Endothelial cell of umbilical vein (primary cell): ENCODE results near the gene USP19. TPM values are rescaled to one million over a fixed set of nuclear protein-coding genes. Genes with fewer than 3 reads are reported as not detected.

Experiments
- Bru-seq: library from RNA; stranded (reverse); fragments of 400-500 nt; gene quantifications from one replicate; lab custom pipeline; 2021; lab: Mats Ljungman, UMichigan
- BruChase-seq, 2 experiments: library from RNA; stranded (reverse); fragments of 400-500 nt; gene quantifications; one replicate each; lab custom pipeline; 2021; lab: Mats Ljungman, UMichigan
- BruUV-seq: library from RNA; stranded (reverse); fragments of 400-500 nt; replicated peaks from 2 replicates; lab custom pipeline; 2021; lab: Mats Ljungman, UMichigan
- CTCF ChIA-PET: fragments of 300-600, 350-600 bp; sonication (Branson Sonifier 250); formaldehyde crosslinking; loops from one replicate; lab custom pipeline; 2021; ENCODE audit warnings: antibody characterized with exemption, inconsistent platforms; lab: Charles Lee
- POLR2A ChIA-PET: fragments of 300-600, 350-600 bp; sonication (Branson Sonifier 250); formaldehyde crosslinking; loops from one replicate; lab custom pipeline; 2021; ENCODE audit warnings: antibody characterized with exemption, inconsistent platforms; lab: Charles Lee
- DNase-seq: peaks from one replicate; pipeline ENCODE4 v3.0.0-alpha.2; 2011; ENCODE audit warnings: low read depth, low spot score
- FAIRE-seq: peaks from 2 replicates; lab custom pipeline; 2011; peaks lifted over from hg19 to GRCh38; lab: Jason Lieb, UNC
- H2AFZ ChIP-seq: 2 replicates; pipeline ENCODE4 v1.6.0; 2012; ENCODE audit warnings: low read depth, low read length, control low read depth, inconsistent platforms
- H3K27ac ChIP-seq: 2 replicates; pipeline ENCODE4 v1.5.1; 2011; ENCODE audit warnings: low read depth, mild to moderate bottlenecking, control low read depth, low read length, moderate library complexity; ENCODE audit not compliant: insufficient read depth
- H3K27me3 ChIP-seq, 2 experiments: 2 replicates each; pipeline versions ENCODE4 v1.6.0 to v1.6.1; 2011; ENCODE audit warnings: low read length in 2 of 2, mixed read lengths in 1 of 2; ENCODE audit not compliant: control insufficient read depth in 2 of 2, insufficient read depth in 2 of 2
- H3K36me3 ChIP-seq, 2 experiments: 2 replicates in 1 of 2; 3 replicates in 1 of 2; pipeline ENCODE4 v1.5.1; 2011; ENCODE audit warnings: low read length in 2 of 2, mild to moderate bottlenecking in 1 of 2, moderate library complexity in 1 of 2; ENCODE audit not compliant: control insufficient read depth in 2 of 2, insufficient read depth in 2 of 2; ENCODE audit errors: extremely low read depth in 1 of 2
- H3K4me1 ChIP-seq: 3 replicates; pipeline ENCODE4 v1.5.1; 2011; ENCODE audit warnings: mild to moderate bottlenecking, low read length; ENCODE audit not compliant: control insufficient read depth, insufficient read depth; ENCODE audit errors: extremely low read depth
- H3K4me2 ChIP-seq: 2 replicates; pipeline ENCODE4 v1.6.1; 2011; ENCODE audit warnings: low read length, control low read depth, mixed read lengths; ENCODE audit not compliant: insufficient read depth
- H3K4me3 ChIP-seq, 3 experiments: fragments of 200-600 bp in 1 of 3; sonication (generic), shearing (Covaris generic) in 1 of 3; replicated peaks in 1 of 3; 2 replicates each; pipeline ENCODE4 v1.5.1; 2011 to 2016; ENCODE audit warnings: control low read depth in 3 of 3, low read length in 3 of 3, mild to moderate bottlenecking in 2 of 3, inconsistent platforms in 1 of 3, low read depth in 1 of 3, moderate library complexity in 1 of 3; ENCODE audit not compliant: insufficient read depth in 1 of 3
- H3K79me2 ChIP-seq: 2 replicates; pipeline ENCODE4 v1.6.0; 2012; ENCODE audit warnings: low read length, inconsistent platforms; ENCODE audit not compliant: control insufficient read depth, insufficient read depth
- H3K9ac ChIP-seq: replicated peaks from 2 replicates; pipeline ENCODE3; 2011; ENCODE audit warnings: low read length, control low read depth; ENCODE audit not compliant: insufficient read depth; ENCODE audit errors: extremely low read depth
- H3K9me1 ChIP-seq: replicated peaks from 3 replicates; pipeline ENCODE4 v1.6.0; 2011; ENCODE audit warnings: mild to moderate bottlenecking, low read length; ENCODE audit not compliant: control insufficient read depth, insufficient read depth; ENCODE audit errors: extremely low read depth
- H3K9me3 ChIP-seq: replicated peaks from 2 replicates; pipeline ENCODE4 v1.5.1; 2012; ENCODE audit warnings: low read length, inconsistent platforms; ENCODE audit not compliant: control insufficient read depth, insufficient read depth
- H4K20me1 ChIP-seq: replicated peaks from 2 replicates; pipeline ENCODE3; 2011; ENCODE audit warnings: mild to moderate bottlenecking, low read length; ENCODE audit not compliant: control insufficient read depth, insufficient read depth; ENCODE audit errors: extremely low read depth
- POLR2A ChIP-seq: IDR thresholded peaks from 2 replicates; pipeline ENCODE4 v1.6.1; 2012; ENCODE audit warnings: low read depth, mild to moderate bottlenecking, control low read depth, low read length
- POLR2AphosphoS5 ChIP-seq: IDR thresholded peaks from 2 replicates; pipeline ENCODE4 v1.6.1; 2012; ENCODE audit warnings: low read depth, mild to moderate bottlenecking, control low read depth, low read length, moderate library complexity; ENCODE audit not compliant: insufficient read depth
- dilution Hi-C: fragments of 300-500 bp; cut with MboI; formaldehyde crosslinking; loops from one replicate; pipeline ENCODE4 v1.15.0; 2019; ENCODE audit warnings: low sequenced_read_pairs; ENCODE audit not compliant: extremely low pct_ligation_motif_present
- intact Hi-C: fragments of 100-400 bp; cut with micrococcal nuclease; formaldehyde crosslinking; loops from one replicate; pipeline ENCODE4 v1.10.0; 2022
- long read RNA-seq: library from polyadenylated mRNA; stranded (forward); transcript quantifications from one replicate; pipeline ENCODE4 v2.0.0, GENCODE V29; 2021
- polyA minus RNA-seq, 3 experiments: library from RNA; depleted of rRNA, polyadenylated mRNA; stranded (reverse); fragments of >200 nt; gene quantifications; 1 replicate in 1 of 3; 2 replicates in 2 of 3; pipeline ENCODE4 v1.2.3, GENCODE V29; 2011
- polyA plus RNA-seq, 4 experiments: library from polyadenylated mRNA; depleted of rRNA in 3 of 4; stranded (reverse) in 3 of 4; unstranded in 1 of 4; fragments of >200 nt; gene quantifications; 2 replicates each; pipeline versions ENCODE4 v1.2.1 to v1.2.3, GENCODE V29; 2011 to 2012; ENCODE audit warnings: missing spikeins in 1 of 4
- total RNA-seq: library from RNA; stranded (reverse); gene quantifications from 2 replicates; pipeline ENCODE4 v1.2.3, GENCODE V29; 2021
- TF ChIP-seq, protein P1 (sequence below), 2 donors: IDR thresholded peaks; 1 replicate in 1 of 2; 2 replicates in 1 of 2; pipeline ENCODE4 v1.5.1; 2011; ENCODE audit warnings: low read length in 2 of 2, mild to moderate bottlenecking in 2 of 2, moderate library complexity in 2 of 2, control low read depth in 1 of 2, inconsistent platforms in 1 of 2, low read depth in 1 of 2; ENCODE audit not compliant: insufficient read depth in 1 of 2; ENCODE audit errors: extremely low read depth in 1 of 2

Gene USP19
- total RNA-seq = 39.1 and 42.2 TPM in 2 replicates
- 31.3 and 36.8 TPM in 2 replicates for polyA plus RNA-seq
- 23.3 and 25.3 TPM in 2 replicates for polyA plus RNA-seq (2011; cell fraction: cytosol; rRNA removed)
- polyA plus RNA-seq (2011; cell fraction: nucleus; rRNA removed) = 82.3 and 94.1 TPM in 2 replicates
- polyA plus RNA-seq (2012) = 16.8 and 22.3 TPM in 2 replicates
- polyA minus RNA-seq = 64.9 and 87.8 TPM in 2 replicates
- 46.7 TPM for polyA minus RNA-seq (2011; cell fraction: cytosol; rRNA and poly(A)+ RNA removed)
- 22.6 and 24.7 TPM in 2 replicates for polyA minus RNA-seq (2011; cell fraction: nucleus; rRNA and poly(A)+ RNA removed)
- percentile 54 among the genes with signal in this experiment for Bru-seq, nascent RNA
- BruChase-seq, experiment 1, labeled RNA remaining after a 6-hour chase = percentile 81 among the genes with signal in this experiment
- percentile 71 among the genes with signal in this experiment for BruChase-seq, experiment 2, labeled RNA remaining after a 2-hour chase
- long read RNA-seq, full-length matches to known transcripts = 2 of 58 reads
- long read RNA-seq, partial matches to known transcripts = 21 of 58 reads
- long read RNA-seq, other reads (novel, unspliced or antisense) = 35 of 58 reads

DNA sequence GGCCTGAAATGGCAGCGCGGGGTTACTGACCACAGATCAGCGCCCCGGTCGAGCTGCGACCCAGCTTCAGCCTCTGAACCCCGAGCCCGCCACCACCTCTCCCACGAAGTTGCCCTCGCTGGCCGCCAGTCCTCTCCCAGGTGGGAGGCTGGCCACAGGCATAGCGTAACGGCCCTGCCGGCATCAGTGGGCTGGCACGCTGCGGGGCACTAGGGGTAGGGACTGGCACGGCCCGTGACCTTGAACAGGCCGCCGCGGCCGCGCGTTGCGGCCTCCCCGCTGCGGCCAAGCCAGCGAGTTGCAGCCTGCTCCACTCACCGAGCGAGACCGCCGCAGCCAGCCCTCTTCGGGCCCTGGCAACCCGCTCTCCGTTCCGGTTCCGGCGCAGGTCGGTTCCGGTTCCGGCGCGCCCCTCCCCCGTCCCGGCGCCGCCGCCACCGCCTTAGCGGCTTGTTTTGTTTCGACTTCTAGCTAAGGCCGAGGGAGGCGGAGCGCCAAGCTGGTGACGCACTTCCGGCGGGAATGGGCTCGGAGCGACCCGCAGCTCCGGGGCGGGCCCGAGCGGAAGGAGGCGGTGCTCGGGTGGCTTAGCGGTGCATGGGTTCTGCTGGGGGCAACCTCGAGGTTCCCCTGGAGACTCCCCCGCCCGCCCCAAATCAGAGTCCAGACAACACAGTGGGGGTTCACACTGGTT is at the start of gene USP19:
Gene USP19, minus strand, starts transcription at position 386 of the 694 bp plus-strand sequence. CDS start 1,678 bp downstream, outside the sequence.
- peak; percentile 93 for FAIRE-seq
- Histone ChIP-seq H4K20me1 (no peaks in the 10 kb centered on the region), H3K79me2 (peaks cover 14% of the 10 kb centered on the region), H3K9ac (peak within 1 kb of the TSS; percentile 65), H3K9me3 (no peaks in the 10 kb centered on the region), H3K36me3 (peaks cover 7 to 66% of the 10 kb centered on the region in 2 experiments), H3K4me2 (peak within 1 kb of the TSS; percentile 72), H3K9me1 (no peaks in the 10 kb centered on the region), H3K4me1 (peaks cover 12% of the 10 kb centered on the region), H3K27me3 (no peaks in the 10 kb centered on the region), H3K27ac (peak within 1 kb of the TSS; percentile 58), H2AFZ (peak within 1 kb of the TSS; percentile 43), H3K4me3 (peak within 1 kb of the TSS; percentile 44 to 71 (median 65))
- intact Hi-C loops (loop anchor here (1.0 to 2.0 kb wide), 3 partner anchors 13 to 26 kb away; partner anchors contain the start of genes LAMB2, QARS1 and QRICH1), dilution Hi-C loops (no loop called here)
- BruUV-seq = no TSS peak
- peak; percentile 94 for DNase-seq
- CTCF ChIA-PET = interaction anchor here (0.6 to 2.5 kb wide), 8 partner anchors 13 to 329 kb away, joined by 3 to 19 read pairs (median 4); partner anchors contain the start of genes KLHDC8B, LAMB2, NDUFAF3 and NICN1
- TF ChIP-seq, protein P1, sequence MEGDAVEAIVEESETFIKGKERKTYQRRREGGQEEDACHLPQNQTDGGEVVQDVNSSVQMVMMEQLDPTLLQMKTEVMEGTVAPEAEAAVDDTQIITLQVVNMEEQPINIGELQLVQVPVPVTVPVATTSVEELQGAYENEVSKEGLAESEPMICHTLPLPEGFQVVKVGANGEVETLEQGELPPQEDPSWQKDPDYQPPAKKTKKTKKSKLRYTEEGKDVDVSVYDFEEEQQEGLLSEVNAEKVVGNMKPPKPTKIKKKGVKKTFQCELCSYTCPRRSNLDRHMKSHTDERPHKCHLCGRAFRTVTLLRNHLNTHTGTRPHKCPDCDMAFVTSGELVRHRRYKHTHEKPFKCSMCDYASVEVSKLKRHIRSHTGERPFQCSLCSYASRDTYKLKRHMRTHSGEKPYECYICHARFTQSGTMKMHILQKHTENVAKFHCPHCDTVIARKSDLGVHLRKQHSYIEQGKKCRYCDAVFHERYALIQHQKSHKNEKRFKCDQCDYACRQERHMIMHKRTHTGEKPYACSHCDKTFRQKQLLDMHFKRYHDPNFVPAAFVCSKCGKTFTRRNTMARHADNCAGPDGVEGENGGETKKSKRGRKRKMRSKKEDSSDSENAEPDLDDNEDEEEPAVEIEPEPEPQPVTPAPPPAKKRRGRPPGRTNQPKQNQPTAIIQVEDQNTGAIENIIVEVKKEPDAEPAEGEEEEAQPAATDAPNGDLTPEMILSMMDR (IDR thresholded peaks at IDR 0.05; ENCODE audit: extremely low read depth in 1 of 2, insufficient read depth in 1 of 2, low read depth in 1 of 2, low read length in 2 of 2) = no peak
- TF ChIP-seq POLR2A (peak; percentile 92), POLR2AphosphoS5 (peak; percentile 96)
- POLR2A ChIA-PET = interaction anchor here (1.7 kb wide), 1 partner anchor 27 kb away, joined by 7 read pairs; the partner anchor contains the start of gene QRICH1
